ENCODE data around the gene NR6A1.

DNA sequence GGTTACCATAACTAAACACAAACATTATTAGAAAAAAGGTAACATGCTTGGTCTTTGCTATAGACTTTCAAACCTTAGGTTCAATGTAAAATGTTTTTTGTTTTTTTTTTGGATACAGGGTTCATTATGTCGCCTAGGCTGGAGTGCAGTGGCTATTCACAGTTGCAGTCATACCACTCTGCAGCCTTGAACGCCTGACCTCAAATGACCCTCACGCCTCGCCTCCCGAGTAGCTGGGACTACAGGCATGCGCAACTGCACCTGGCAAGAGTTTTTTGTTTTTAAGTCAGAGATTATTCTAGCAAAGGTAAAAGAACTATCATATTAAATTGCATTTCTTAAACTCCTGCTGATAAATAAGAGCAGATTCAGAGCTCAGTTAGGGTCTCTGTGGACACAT is 208.8 kb downstream of the NR6A1 start:
- TF ChIP-seq, protein P1, sequence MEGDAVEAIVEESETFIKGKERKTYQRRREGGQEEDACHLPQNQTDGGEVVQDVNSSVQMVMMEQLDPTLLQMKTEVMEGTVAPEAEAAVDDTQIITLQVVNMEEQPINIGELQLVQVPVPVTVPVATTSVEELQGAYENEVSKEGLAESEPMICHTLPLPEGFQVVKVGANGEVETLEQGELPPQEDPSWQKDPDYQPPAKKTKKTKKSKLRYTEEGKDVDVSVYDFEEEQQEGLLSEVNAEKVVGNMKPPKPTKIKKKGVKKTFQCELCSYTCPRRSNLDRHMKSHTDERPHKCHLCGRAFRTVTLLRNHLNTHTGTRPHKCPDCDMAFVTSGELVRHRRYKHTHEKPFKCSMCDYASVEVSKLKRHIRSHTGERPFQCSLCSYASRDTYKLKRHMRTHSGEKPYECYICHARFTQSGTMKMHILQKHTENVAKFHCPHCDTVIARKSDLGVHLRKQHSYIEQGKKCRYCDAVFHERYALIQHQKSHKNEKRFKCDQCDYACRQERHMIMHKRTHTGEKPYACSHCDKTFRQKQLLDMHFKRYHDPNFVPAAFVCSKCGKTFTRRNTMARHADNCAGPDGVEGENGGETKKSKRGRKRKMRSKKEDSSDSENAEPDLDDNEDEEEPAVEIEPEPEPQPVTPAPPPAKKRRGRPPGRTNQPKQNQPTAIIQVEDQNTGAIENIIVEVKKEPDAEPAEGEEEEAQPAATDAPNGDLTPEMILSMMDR (IDR thresholded peaks at IDR 0.05; ENCODE audit: low read depth, low read length, poor library complexity, severe bottlenecking) = no peak
- TF ChIP-seq EZH2phosphoT487 (IDR thresholded peaks at IDR 0.05; ENCODE audit: borderline replicate concordance, low read length) = no peak
